ENCODE measurements around the gene CCDC112. TPM values are rescaled to one million over a fixed set of nuclear protein-coding genes. Genes with fewer than 3 reads are reported as not detected.

Gene CCDC112
- total RNA-seq, 4 donors from 2014 or later: 6.8 to 13.2 (median 10.5) TPM

GRCh38 chr5:115243412-115243811 lies 53.0 kb downstream of the CCDC112 start:
- Histone ChIP-seq H3K4me1 (peaks cover 0 to 28% (median 0%) of the 10 kb centered on the region in 4 donors), H3K9me3 (no peaks in the 10 kb centered on the region), H3K36me3 (peaks cover 0 to 27% (median 5%) of the 10 kb centered on the region in 3 donors), H3K27me3 (no peaks in the 10 kb centered on the region), H3K27ac (no peak overlapping the region), H3K4me3 (no peak overlapping the region)
- DNase-seq: no peak
- TF ChIP-seq POLR2A (IDR thresholded peaks at IDR 0.05) (no peak), CTCF (IDR thresholded peaks at IDR 0.05) (no peak)

GRCh38 chr5:115241881-115242642 lies 54.4 kb downstream of the CCDC112 start:
- Histone ChIP-seq H3K4me3 (no peak overlapping the region), H3K9me3 (no peaks in the 10 kb centered on the region), H3K27me3 (no peaks in the 10 kb centered on the region), H3K27ac (peak overlapping the region in 2 of 4 donors; percentile 11 to 38), H3K4me1 (peaks cover 0 to 28% (median 0%) of the 10 kb centered on the region in 4 donors), H3K36me3 (peaks cover 0 to 33% (median 5%) of the 10 kb centered on the region in 3 donors)
- DNase-seq: no peak
- no peak for TF ChIP-seq CTCF (IDR thresholded peaks at IDR 0.05)
- no peak for TF ChIP-seq POLR2A (IDR thresholded peaks at IDR 0.05)

GRCh38 chr5:115237066-115237465 lies 59.4 kb downstream of the CCDC112 start:
- H3K27me3 ChIP-seq: no peaks in the 10 kb centered on the region
- H3K4me1 ChIP-seq: no peaks in the 10 kb centered on the region
- H3K9me3 ChIP-seq: no peaks in the 10 kb centered on the region
- DNase-seq: no peak
- TF ChIP-seq CTCF (IDR thresholded peaks at IDR 0.05) (no peak), POLR2A (IDR thresholded peaks at IDR 0.05) (no peak)
- H3K4me3 ChIP-seq: no peak overlapping the region
- H3K27ac ChIP-seq: no peak overlapping the region
- H3K36me3 ChIP-seq: peaks cover 0 to 51% (median 5%) of the 10 kb centered on the region in 3 donors

- TF ChIP-seq CTCF (IDR thresholded peaks at IDR 0.05) (no peak), POLR2A (IDR thresholded peaks at IDR 0.05) (no peak)
- H3K27me3 ChIP-seq: no peaks in the 10 kb centered on the region
- H3K4me3 ChIP-seq: no peak overlapping the region
- no peak overlapping the region for H3K27ac ChIP-seq
- H3K9me3 ChIP-seq: no peaks in the 10 kb centered on the region
- H3K36me3 ChIP-seq: peaks cover 0 to 54% (median 5%) of the 10 kb centered on the region in 3 donors
- no peak for DNase-seq
- no peaks in the 10 kb centered on the region for H3K4me1 ChIP-seq
Observed at GRCh38 chr5:115236599-115236998, 59.9 kb downstream of the CCDC112 start.

- Histone ChIP-seq H3K4me3 (no peak overlapping the region), H3K36me3 (peaks cover 0 to 63% (median 0%) of the 10 kb centered on the region in 3 donors), H3K27me3 (no peaks in the 10 kb centered on the region), H3K27ac (no peak overlapping the region), H3K9me3 (no peaks in the 10 kb centered on the region), H3K4me1 (no peaks in the 10 kb centered on the region)
- no peak for TF ChIP-seq CTCF (IDR thresholded peaks at IDR 0.05)
- no peak for TF ChIP-seq POLR2A (IDR thresholded peaks at IDR 0.05)
- no peak for DNase-seq
Observed at GRCh38 chr5:115231598-115231997, 64.9 kb downstream of the CCDC112 start.
